ENCODE data around the gene PDE5A. TPM values are rescaled to one million over a fixed set of nuclear protein-coding genes. Genes with fewer than 3 reads are reported as not detected.
"Not testable (repeated sequence)": the region's sequence is repeated elsewhere in the genome, so short reads cannot be mapped to it uniquely, and the experiment has no call there.

PDE5A gene
- polyA plus RNA-seq, 1 donor (not counting 4 experiments of a cell fraction or from before 2014, with no cell fraction given), result 3.6 TPM

- no peaks in the 10 kb centered on the region for H3K4me1 ChIP-seq (ENCODE audit: control insufficient read depth, extremely low read depth, insufficient read depth, low read length)
- H3K9me3 ChIP-seq (ENCODE audit: control insufficient read depth, low read depth, low read length), result no peaks in the 10 kb centered on the region
- H3K4me3 ChIP-seq (ENCODE audit: control insufficient read depth in 2 of 3, extremely low read depth in 1 of 3, insufficient read depth in 2 of 3, low read depth in 1 of 3, low read length in 3 of 3), result no peak overlapping the region
- H3K4me2 ChIP-seq (ENCODE audit: control insufficient read depth, extremely low read depth, insufficient read depth, low read depth, low read length), result no peak overlapping the region
- H3K9me1 ChIP-seq (ENCODE audit: control insufficient read depth, extremely low read depth, insufficient read depth, low read length), result no peaks in the 10 kb centered on the region
- no peaks in the 10 kb centered on the region for H4K20me1 ChIP-seq (ENCODE audit: control insufficient read depth, extremely low read depth, insufficient read depth, low read length)
- no peak overlapping the region for H3K27ac ChIP-seq (ENCODE audit: control insufficient read depth, insufficient read depth, low read length)
- DNase-seq (ENCODE audit: low read depth, low spot score), result no peak
- dilution Hi-C loops (cut with MboI; ENCODE audit: extremely low pct_ligation_motif_present, low sequenced_read_pairs), result no loop called here
- TF ChIP-seq, protein P1, sequence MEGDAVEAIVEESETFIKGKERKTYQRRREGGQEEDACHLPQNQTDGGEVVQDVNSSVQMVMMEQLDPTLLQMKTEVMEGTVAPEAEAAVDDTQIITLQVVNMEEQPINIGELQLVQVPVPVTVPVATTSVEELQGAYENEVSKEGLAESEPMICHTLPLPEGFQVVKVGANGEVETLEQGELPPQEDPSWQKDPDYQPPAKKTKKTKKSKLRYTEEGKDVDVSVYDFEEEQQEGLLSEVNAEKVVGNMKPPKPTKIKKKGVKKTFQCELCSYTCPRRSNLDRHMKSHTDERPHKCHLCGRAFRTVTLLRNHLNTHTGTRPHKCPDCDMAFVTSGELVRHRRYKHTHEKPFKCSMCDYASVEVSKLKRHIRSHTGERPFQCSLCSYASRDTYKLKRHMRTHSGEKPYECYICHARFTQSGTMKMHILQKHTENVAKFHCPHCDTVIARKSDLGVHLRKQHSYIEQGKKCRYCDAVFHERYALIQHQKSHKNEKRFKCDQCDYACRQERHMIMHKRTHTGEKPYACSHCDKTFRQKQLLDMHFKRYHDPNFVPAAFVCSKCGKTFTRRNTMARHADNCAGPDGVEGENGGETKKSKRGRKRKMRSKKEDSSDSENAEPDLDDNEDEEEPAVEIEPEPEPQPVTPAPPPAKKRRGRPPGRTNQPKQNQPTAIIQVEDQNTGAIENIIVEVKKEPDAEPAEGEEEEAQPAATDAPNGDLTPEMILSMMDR (optimal IDR thresholded peaks at IDR 0.05 in 1 of 3, IDR thresholded peaks at IDR 0.05 in 1 of 3, conservative IDR thresholded peaks at IDR 0.05 in 1 of 3; ENCODE audit: extremely low read depth in 1 of 3, insufficient read depth in 2 of 3, low read length in 3 of 3), result no peak
- TF ChIP-seq EZH2 (IDR thresholded peaks at IDR 0.05; ENCODE audit: low read length), result no peak
- H3K79me2 ChIP-seq (ENCODE audit: control insufficient read depth, insufficient read depth, low read length), result no peaks in the 10 kb centered on the region
- H2AFZ ChIP-seq (ENCODE audit: control insufficient read depth, low read length), result peak overlapping the region; percentile 44
- H3K27me3 ChIP-seq (ENCODE audit: control insufficient read depth, extremely low read depth, insufficient read depth, low read length), result no peaks in the 10 kb centered on the region
- no peak overlapping the region for H3K9ac ChIP-seq (ENCODE audit: control insufficient read depth, extremely low read depth, insufficient read depth, low read length)
- no peak for FAIRE-seq
- H3K36me3 ChIP-seq (ENCODE audit: control insufficient read depth in 2 of 2, extremely low read depth in 1 of 2, insufficient read depth in 2 of 2, low read length in 2 of 2), result no peaks in the 10 kb centered on the region
These were observed 34.7 kb upstream of the PDE5A start for GRCh38 chr4:119663160-119663788.

- H3K9me1 ChIP-seq (ENCODE audit: control insufficient read depth, extremely low read depth, insufficient read depth, low read length); H3K27ac ChIP-seq (ENCODE audit: control insufficient read depth, insufficient read depth, low read length); H2AFZ ChIP-seq (ENCODE audit: control insufficient read depth, low read length); H3K9me3 ChIP-seq (ENCODE audit: control insufficient read depth, low read depth, low read length); H3K4me2 ChIP-seq (ENCODE audit: control insufficient read depth, extremely low read depth, insufficient read depth, low read depth, low read length); H3K4me3 ChIP-seq (ENCODE audit: control insufficient read depth in 2 of 3, extremely low read depth in 1 of 3, insufficient read depth in 2 of 3, low read depth in 1 of 3, low read length in 3 of 3); FAIRE-seq; DNase-seq (ENCODE audit: low read depth, low spot score); H3K36me3 ChIP-seq (ENCODE audit: control insufficient read depth in 2 of 2, extremely low read depth in 1 of 2, insufficient read depth in 2 of 2, low read length in 2 of 2); H3K9ac ChIP-seq (ENCODE audit: control insufficient read depth, extremely low read depth, insufficient read depth, low read length); H4K20me1 ChIP-seq (ENCODE audit: control insufficient read depth, extremely low read depth, insufficient read depth, low read length); H3K79me2 ChIP-seq (ENCODE audit: control insufficient read depth, insufficient read depth, low read length); H3K4me1 ChIP-seq (ENCODE audit: control insufficient read depth, extremely low read depth, insufficient read depth, low read length); dilution Hi-C loops (cut with MboI; ENCODE audit: extremely low pct_ligation_motif_present, low sequenced_read_pairs); H3K27me3 ChIP-seq (ENCODE audit: control insufficient read depth, extremely low read depth, insufficient read depth, low read length): not testable (repeated sequence)
These were observed 34.0 kb upstream of the PDE5A start for GRCh38 chr4:119662612-119663011.

DNA sequence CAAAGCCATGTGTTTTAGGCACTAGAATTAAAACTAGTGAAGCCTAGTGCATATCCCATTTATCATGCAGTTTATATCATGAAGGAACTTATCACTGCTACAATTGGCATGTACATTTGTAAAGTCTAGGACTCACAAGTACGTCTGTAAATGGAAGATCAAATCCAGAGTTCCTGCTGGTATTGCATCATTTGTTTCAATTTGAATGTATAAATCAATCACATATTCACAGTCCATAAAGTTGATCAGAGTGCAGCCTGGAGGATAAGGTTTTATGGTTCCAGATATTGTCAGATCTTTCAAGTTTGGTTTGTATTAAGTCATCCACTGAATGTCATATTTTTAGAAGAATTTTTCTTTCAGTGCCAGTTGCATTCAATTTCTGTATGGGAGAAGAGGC lies 32.6 kb upstream of the PDE5A start:
- no peaks in the 10 kb centered on the region for H3K9me1 ChIP-seq (ENCODE audit: control insufficient read depth, extremely low read depth, insufficient read depth, low read length)
- no peaks in the 10 kb centered on the region for H4K20me1 ChIP-seq (ENCODE audit: control insufficient read depth, extremely low read depth, insufficient read depth, low read length)
- DNase-seq (ENCODE audit: low read depth, low spot score) (no peak), FAIRE-seq (no peak)
- H3K27me3 ChIP-seq (ENCODE audit: control insufficient read depth, extremely low read depth, insufficient read depth, low read length), result no peaks in the 10 kb centered on the region
- H3K9ac ChIP-seq (ENCODE audit: control insufficient read depth, extremely low read depth, insufficient read depth, low read length), result no peak overlapping the region
- no peaks in the 10 kb centered on the region for H3K4me1 ChIP-seq (ENCODE audit: control insufficient read depth, extremely low read depth, insufficient read depth, low read length)
- H3K36me3 ChIP-seq (ENCODE audit: control insufficient read depth in 2 of 2, extremely low read depth in 1 of 2, insufficient read depth in 2 of 2, low read length in 2 of 2), result no peaks in the 10 kb centered on the region
- no peak overlapping the region for H3K27ac ChIP-seq (ENCODE audit: control insufficient read depth, insufficient read depth, low read length)
- no peak overlapping the region for H3K4me3 ChIP-seq (ENCODE audit: control insufficient read depth in 2 of 3, extremely low read depth in 1 of 3, insufficient read depth in 2 of 3, low read depth in 1 of 3, low read length in 3 of 3)
- TF ChIP-seq EZH2 (IDR thresholded peaks at IDR 0.05; ENCODE audit: low read length), result no peak
- TF ChIP-seq, protein P1 (optimal IDR thresholded peaks at IDR 0.05 in 1 of 3, IDR thresholded peaks at IDR 0.05 in 1 of 3, conservative IDR thresholded peaks at IDR 0.05 in 1 of 3; ENCODE audit: extremely low read depth in 1 of 3, insufficient read depth in 2 of 3, low read length in 3 of 3), result no peak
- no peak overlapping the region for H2AFZ ChIP-seq (ENCODE audit: control insufficient read depth, low read length)
- dilution Hi-C loops (cut with MboI; ENCODE audit: extremely low pct_ligation_motif_present, low sequenced_read_pairs), result no loop called here
- no peaks in the 10 kb centered on the region for H3K79me2 ChIP-seq (ENCODE audit: control insufficient read depth, insufficient read depth, low read length)
- H3K9me3 ChIP-seq (ENCODE audit: control insufficient read depth, low read depth, low read length), result no peaks in the 10 kb centered on the region
- no peak overlapping the region for H3K4me2 ChIP-seq (ENCODE audit: control insufficient read depth, extremely low read depth, insufficient read depth, low read depth, low read length)

Data from keratinocyte (primary cell).